Measurements from ENCODE around the gene OTUB2. TPM values are rescaled to one million over a fixed set of nuclear protein-coding genes. Genes with fewer than 3 reads are reported as not detected.
A peak's percentile ranks its signal among the peaks of the same experiment; 100 is the strongest.

The OTUB2 gene
- total RNA-seq, 1 donor from 2014 or later, result 1.9 TPM

GRCh38 chr14:94038921-94039629 lies 12.9 kb downstream of the OTUB2 start:
- intact Hi-C loops (cut with DNase I), result no loop called here
- Histone ChIP-seq H3K27ac (no peak overlapping the region), H3K27me3 (ENCODE audit: low read depth) (no peaks in the 10 kb centered on the region), H3K4me1 (peaks cover 15% of the 10 kb centered on the region), H3K9me3 (no peaks in the 10 kb centered on the region), H3K4me3 (no peak overlapping the region), H3K36me3 (no peaks in the 10 kb centered on the region)
- ATAC-seq (no peak), DNase-seq (no peak)
- TF ChIP-seq, protein P1, sequence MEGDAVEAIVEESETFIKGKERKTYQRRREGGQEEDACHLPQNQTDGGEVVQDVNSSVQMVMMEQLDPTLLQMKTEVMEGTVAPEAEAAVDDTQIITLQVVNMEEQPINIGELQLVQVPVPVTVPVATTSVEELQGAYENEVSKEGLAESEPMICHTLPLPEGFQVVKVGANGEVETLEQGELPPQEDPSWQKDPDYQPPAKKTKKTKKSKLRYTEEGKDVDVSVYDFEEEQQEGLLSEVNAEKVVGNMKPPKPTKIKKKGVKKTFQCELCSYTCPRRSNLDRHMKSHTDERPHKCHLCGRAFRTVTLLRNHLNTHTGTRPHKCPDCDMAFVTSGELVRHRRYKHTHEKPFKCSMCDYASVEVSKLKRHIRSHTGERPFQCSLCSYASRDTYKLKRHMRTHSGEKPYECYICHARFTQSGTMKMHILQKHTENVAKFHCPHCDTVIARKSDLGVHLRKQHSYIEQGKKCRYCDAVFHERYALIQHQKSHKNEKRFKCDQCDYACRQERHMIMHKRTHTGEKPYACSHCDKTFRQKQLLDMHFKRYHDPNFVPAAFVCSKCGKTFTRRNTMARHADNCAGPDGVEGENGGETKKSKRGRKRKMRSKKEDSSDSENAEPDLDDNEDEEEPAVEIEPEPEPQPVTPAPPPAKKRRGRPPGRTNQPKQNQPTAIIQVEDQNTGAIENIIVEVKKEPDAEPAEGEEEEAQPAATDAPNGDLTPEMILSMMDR (IDR thresholded peaks at IDR 0.05), result no peak

GRCh38 chr14:94040247-94040646 lies 14.1 kb downstream of the OTUB2 start:
- Histone ChIP-seq H3K4me1 (peaks cover 15% of the 10 kb centered on the region), H3K36me3 (peaks cover 7% of the 10 kb centered on the region), H3K27ac (no peak overlapping the region), H3K9me3 (no peaks in the 10 kb centered on the region), H3K4me3 (no peak overlapping the region), H3K27me3 (ENCODE audit: low read depth) (no peaks in the 10 kb centered on the region)
- DNase-seq (no peak), ATAC-seq (no peak)
- TF ChIP-seq, protein P1 (IDR thresholded peaks at IDR 0.05), result no peak
- intact Hi-C loops (cut with DNase I), result no loop called here

DNA sequence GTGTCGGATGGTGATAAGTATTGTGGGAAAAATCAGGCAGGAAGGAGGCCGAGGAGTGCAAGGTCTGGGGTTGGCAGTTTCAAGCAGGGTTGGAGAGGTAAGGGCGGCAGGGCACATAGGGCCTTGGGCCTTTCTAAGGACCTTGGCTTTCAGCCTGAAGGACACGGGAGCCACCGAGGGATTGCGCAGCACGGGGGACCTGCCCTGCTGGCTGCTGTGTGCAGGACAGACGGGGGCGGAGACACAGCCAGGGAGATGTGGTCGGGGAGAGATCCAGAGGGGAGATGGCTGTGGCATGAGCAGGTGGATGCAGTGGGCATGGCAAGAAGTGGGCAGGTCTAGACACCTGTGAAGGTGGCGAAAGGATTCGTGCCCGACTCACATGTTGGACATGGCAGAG lies 14.7 kb downstream of the OTUB2 start:
- H3K36me3 ChIP-seq, result peaks cover 13% of the 10 kb centered on the region
- TF ChIP-seq, protein P1 (IDR thresholded peaks at IDR 0.05), result no peak
- ATAC-seq (no peak), DNase-seq (no peak)
- H3K9me3 ChIP-seq, result no peaks in the 10 kb centered on the region
- no peak overlapping the region for H3K27ac ChIP-seq
- H3K27me3 ChIP-seq (ENCODE audit: low read depth), result no peaks in the 10 kb centered on the region
- H3K4me3 ChIP-seq, result no peak overlapping the region
- intact Hi-C loops (cut with DNase I), result no loop called here
- peaks cover 15% of the 10 kb centered on the region for H3K4me1 ChIP-seq

- Histone ChIP-seq H3K27me3 (ENCODE audit: low read depth) (no peaks in the 10 kb centered on the region), H3K9me3 (no peaks in the 10 kb centered on the region), H3K27ac (no peak overlapping the region), H3K4me1 (peaks cover 15% of the 10 kb centered on the region), H3K36me3 (peaks cover 22% of the 10 kb centered on the region), H3K4me3 (no peak overlapping the region)
- intact Hi-C loops (cut with DNase I), result no loop called here
- DNase-seq (peak; percentile 72), ATAC-seq (peak; percentile 72 to 88)
- TF ChIP-seq, protein P1 (IDR thresholded peaks at IDR 0.05), result no peak
These were observed 15.6 kb downstream of the OTUB2 start for GRCh38 chr14:94041551-94042346.

DNA sequence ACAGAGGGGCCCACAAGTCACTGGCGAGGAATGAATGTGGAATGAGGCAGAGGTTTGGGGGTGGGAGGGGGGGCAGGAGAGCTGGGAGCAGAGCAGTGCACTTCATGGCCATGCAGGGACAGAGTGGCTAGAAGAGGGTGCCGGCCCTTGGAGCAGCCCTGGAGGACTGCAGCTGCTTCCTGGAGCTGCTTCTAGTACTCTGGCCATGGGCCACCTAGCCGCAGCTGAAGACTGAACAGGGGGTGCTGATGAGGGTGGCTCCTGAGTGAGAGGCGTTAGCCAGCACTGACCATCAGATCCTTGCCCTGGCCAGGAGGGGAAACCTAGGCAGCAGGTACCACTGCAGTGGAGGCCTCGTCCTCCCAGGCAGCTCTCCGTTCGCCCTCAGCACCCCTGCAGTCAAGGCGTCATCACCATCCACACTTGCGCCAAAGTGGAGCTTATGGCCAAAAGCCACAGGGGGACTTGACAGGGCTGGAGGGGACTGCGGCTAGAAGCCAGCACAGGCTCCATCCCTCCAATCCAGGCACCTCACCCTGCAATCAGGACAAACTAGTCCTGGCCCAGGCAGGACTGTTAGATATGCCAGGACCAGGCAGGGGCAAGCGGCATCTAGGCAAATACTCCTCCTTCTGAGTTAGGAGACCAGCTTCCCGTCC lies 16.4 kb downstream of the OTUB2 start:
- peaks cover 15% of the 10 kb centered on the region for H3K4me1 ChIP-seq
- H3K27ac ChIP-seq, result no peak overlapping the region
- peak; percentile 13 to 29 for ATAC-seq
- intact Hi-C loops (cut with DNase I), result no loop called here
- H3K4me3 ChIP-seq, result no peak overlapping the region
- DNase-seq, result no peak
- peaks cover 30% of the 10 kb centered on the region for H3K36me3 ChIP-seq
- no peaks in the 10 kb centered on the region for H3K27me3 ChIP-seq (ENCODE audit: low read depth)
- H3K9me3 ChIP-seq, result no peaks in the 10 kb centered on the region
- TF ChIP-seq, protein P1 (IDR thresholded peaks at IDR 0.05), result no peak

Measured in lower lobe of right lung (tissue), 2 donors.